H9 (cell line): ENCODE data around the gene TBC1D9. TPM values are rescaled to one million over a fixed set of nuclear protein-coding genes. Genes with fewer than 3 reads are reported as not detected.

ENCODE experiments used
- DNase-seq: peaks from one replicate; pipeline ENCODE4 v3.0.0-alpha.2; 2017
- H2AFZ ChIP-seq: one replicate; pipeline ENCODE4 v1.6.1; 2013; ENCODE audit warnings: mild to moderate bottlenecking, low read length, control low read depth, moderate library complexity
- H2AK5ac ChIP-seq: 2 replicates; pipeline ENCODE4 v1.6.1; 2013; ENCODE audit warnings: low read length, control low read depth, mixed read lengths; ENCODE audit not compliant: insufficient read length
- H2BK120ac ChIP-seq: one replicate; pipeline ENCODE4 v1.6.1; 2013; ENCODE audit warnings: low read depth, mild to moderate bottlenecking, low read length, control low read depth, inconsistent platforms; ENCODE audit not compliant: poor library complexity, severe bottlenecking
- H2BK12ac ChIP-seq: 2 replicates; pipeline ENCODE4 v1.6.1; 2013; ENCODE audit warnings: low read length, control low read depth, mixed read lengths, low read depth; ENCODE audit not compliant: insufficient read length
- H2BK15ac ChIP-seq: 2 replicates; pipeline ENCODE4 v1.6.1; 2013; ENCODE audit warnings: low read depth, low read length, control low read depth
- H2BK20ac ChIP-seq: one replicate; pipeline ENCODE4 v1.6.1; 2013; ENCODE audit warnings: low read depth, mild to moderate bottlenecking, low read length, control low read depth, inconsistent platforms; ENCODE audit not compliant: poor library complexity, severe bottlenecking
- H2BK5ac ChIP-seq: 2 replicates; pipeline ENCODE4 v1.6.1; 2013; ENCODE audit warnings: low read length, control low read depth, mixed read lengths; ENCODE audit not compliant: insufficient read length
- H3K14ac ChIP-seq: 2 replicates; pipeline ENCODE4 v1.6.1; 2013; ENCODE audit warnings: low read length, control low read depth; ENCODE audit not compliant: insufficient read depth
- H3K18ac ChIP-seq: 2 replicates; pipeline ENCODE4 v1.6.1; 2013; ENCODE audit warnings: low read depth, mild to moderate bottlenecking, mixed read lengths, low read length, control low read depth; ENCODE audit not compliant: insufficient read length
- H3K23ac ChIP-seq: 2 replicates; pipeline ENCODE4 v1.6.1; 2013; ENCODE audit warnings: low read length, control low read depth, mixed read lengths, low read depth; ENCODE audit not compliant: insufficient read length
- H3K23me2 ChIP-seq: 2 replicates; pipeline ENCODE4 v1.6.1; 2013; ENCODE audit warnings: low read depth, mild to moderate bottlenecking, mixed read lengths, low read length, control low read depth; ENCODE audit not compliant: insufficient read length, poor library complexity, severe bottlenecking
- H3K27ac ChIP-seq: 2 replicates; pipeline ENCODE4 v1.5.1; 2013; ENCODE audit warnings: low read length, control low read depth, mixed read lengths, low read depth; ENCODE audit not compliant: insufficient read length
- H3K27me3 ChIP-seq: 2 replicates; pipeline ENCODE4 v1.6.1; 2013; ENCODE audit warnings: low read length, control low read depth, inconsistent platforms; ENCODE audit not compliant: insufficient read depth
- H3K4ac ChIP-seq: 2 replicates; pipeline ENCODE4 v1.6.1; 2013; ENCODE audit warnings: low read depth, mild to moderate bottlenecking, control low read depth, inconsistent platforms, low read length, moderate library complexity
- H3K4me1 ChIP-seq: 2 replicates; pipeline ENCODE4 v1.6.1; 2013; ENCODE audit warnings: low read length, control low read depth, inconsistent platforms; ENCODE audit not compliant: insufficient read depth
- H3K4me2 ChIP-seq: 2 replicates; pipeline ENCODE4 v1.6.1; 2013; ENCODE audit warnings: low read length, control low read depth, mixed read lengths; ENCODE audit not compliant: insufficient read length, insufficient read depth
- H3K56ac ChIP-seq: 2 replicates; pipeline ENCODE4 v1.6.1; 2013; ENCODE audit warnings: low read depth, mild to moderate bottlenecking, mixed read lengths, low read length, control low read depth; ENCODE audit not compliant: insufficient read length
- H3K79me1 ChIP-seq: 2 replicates; pipeline ENCODE4 v1.6.1; 2013; ENCODE audit warnings: low read depth, mild to moderate bottlenecking, moderate library complexity, low read length, control low read depth, inconsistent platforms; ENCODE audit not compliant: insufficient read depth, poor library complexity, severe bottlenecking
- H3K79me2 ChIP-seq: 2 replicates; pipeline ENCODE4 v1.6.1; 2013; ENCODE audit warnings: low read length, control low read depth, inconsistent platforms; ENCODE audit not compliant: insufficient read depth
- H3K9ac ChIP-seq: 2 replicates; pipeline ENCODE4 v1.6.1; 2013; ENCODE audit warnings: low read length, control low read depth, mixed read lengths; ENCODE audit not compliant: insufficient read length; ENCODE audit errors: extremely low read depth
- H3K9me3 ChIP-seq: one replicate; pipeline ENCODE4 v1.6.1; 2013; ENCODE audit warnings: low read depth, low read length, inconsistent platforms; ENCODE audit not compliant: control insufficient read depth
- H3T11ph ChIP-seq: one replicate; pipeline ENCODE4 v1.6.1; 2013; ENCODE audit warnings: mild to moderate bottlenecking, low read length, control low read depth, inconsistent platforms
- H4K20me1 ChIP-seq: one replicate; pipeline ENCODE4 v1.6.1; 2013; ENCODE audit not compliant: control insufficient read depth, insufficient read length, insufficient read depth
- H4K5ac ChIP-seq: 2 replicates; pipeline ENCODE4 v1.6.1; 2013; ENCODE audit warnings: low read depth, mild to moderate bottlenecking, mixed read lengths, low read length, control low read depth; ENCODE audit not compliant: insufficient read length
- H4K8ac ChIP-seq: replicated peaks from 2 replicates; pipeline ENCODE4 v1.6.1; 2013; ENCODE audit warnings: low read length, control low read depth, mixed read lengths, low read depth; ENCODE audit not compliant: insufficient read length
- H4K91ac ChIP-seq: 2 replicates; pipeline ENCODE4 v1.6.1; 2013; ENCODE audit warnings: low read depth, mild to moderate bottlenecking, moderate library complexity, mixed read lengths, low read length, control low read depth; ENCODE audit not compliant: insufficient read length
- H3K27ac Mint-ChIP-seq, 3 experiments: 2 replicates in 2 of 3; 3 replicates in 1 of 3; pipeline ENCODE4 v1.8.0; 2020 to 2021; ENCODE audit warnings: mixed read lengths in 3 of 3, mild to moderate bottlenecking in 1 of 3, moderate library complexity in 1 of 3
- H3K27me3 Mint-ChIP-seq: 2 replicates; pipeline ENCODE4 v1.8.0; 2021; ENCODE audit warnings: low read depth, mild to moderate bottlenecking, moderate library complexity, mixed read lengths
- H3K36me3 Mint-ChIP-seq, 3 experiments: 2 replicates in 2 of 3; 3 replicates in 1 of 3; pipeline ENCODE4 v1.8.0; 2020 to 2021; ENCODE audit warnings: low read depth in 3 of 3, mixed read lengths in 3 of 3; ENCODE audit not compliant: insufficient read depth in 1 of 3
- H3K4me1 Mint-ChIP-seq, 2 experiments: 2 replicates each; pipeline ENCODE4 v1.8.0; 2020; ENCODE audit warnings: mixed read lengths in 2 of 2
- H3K4me3 Mint-ChIP-seq, 2 experiments: 2 replicates in 1 of 2; 3 replicates in 1 of 2; pipeline ENCODE4 v1.8.0; 2020 to 2021; ENCODE audit warnings: mild to moderate bottlenecking in 2 of 2, mixed read lengths in 2 of 2, moderate library complexity in 1 of 2
- H3K9me3 Mint-ChIP-seq, 2 experiments: 2 replicates in 1 of 2; 3 replicates in 1 of 2; pipeline ENCODE4 v1.8.0; 2020; ENCODE audit warnings: mild to moderate bottlenecking in 2 of 2, mixed read lengths in 2 of 2, moderate library complexity in 1 of 2
- CTCF ChIP-seq: fragments of 200-600 bp; sonication (generic); conservative IDR thresholded peaks from 3 replicates; pipeline ENCODE4 v1.8.0; 2021; ENCODE audit warnings: antibody characterized with exemption, mild to moderate bottlenecking
- WGBS: extraction: QIAGEN DNeasy Blood & Tissue Kit; methylation state at CpG from one replicate; pipeline ENCODE4 v1.1.7; 2013; ENCODE audit warnings: missing lambda C conversion rate, low lambda C conversion rate, mixed read lengths; ENCODE audit not compliant: insufficient read length; ENCODE audit errors: extremely low coverage; 5-methylcytosine and 5-hydroxymethylcytosine counted together
- total RNA-seq: library from RNA; stranded (reverse); gene quantifications from 2 replicates; pipeline ENCODE4 v1.2.1, GENCODE V29; 2021

Gene TBC1D9
- total RNA-seq, 1 experiment from 2014 or later = 0.63 TPM

- H3K27ac Mint-ChIP-seq = no peak overlapping the region; a peak in 2 of 7 replicates
Measured at GRCh38 chr4:140645196-140645595, 111.0 kb downstream of the TBC1D9 start.

More at GRCh38 chr4:140645196-140645595, 111.0 kb downstream of the TBC1D9 start:
- no peak overlapping the region for H3K4ac ChIP-seq
- H3K4me2 ChIP-seq = no peak overlapping the region
- H3K79me2 ChIP-seq = no peaks in the 10 kb centered on the region
- H4K8ac ChIP-seq = no peak overlapping the region
- no peak for TF ChIP-seq CTCF
- Mint-ChIP-seq H3K36me3 (no peaks in the 10 kb centered on the region; a peak in 1 of 7 replicates), H3K4me1 (peaks cover 40 to 46% of the 10 kb centered on the region in 2 experiments), H3K27me3 (no peaks in the 10 kb centered on the region), H3K4me3 (no peak overlapping the region), H3K9me3 (no peaks in the 10 kb centered on the region)
- WGBS = no CpG with 5 or more reads among the region's 11 CpGs
- H4K5ac ChIP-seq = no peak overlapping the region
- no peak overlapping the region for H2BK15ac ChIP-seq
- no peak overlapping the region for H2BK20ac ChIP-seq
- no peak overlapping the region for H2BK120ac ChIP-seq
- H3K79me1 ChIP-seq = no peaks in the 10 kb centered on the region
- H3K14ac ChIP-seq = no peak overlapping the region
- no peaks in the 10 kb centered on the region for H3K4me1 ChIP-seq
- H2AFZ ChIP-seq = no peak overlapping the region
- H4K91ac ChIP-seq = no peak overlapping the region
- no peak overlapping the region for H3T11ph ChIP-seq
- H2BK5ac ChIP-seq = no peak overlapping the region
- H3K9ac ChIP-seq = no peak overlapping the region
- H3K27me3 ChIP-seq = no peaks in the 10 kb centered on the region
- H2AK5ac ChIP-seq = no peak overlapping the region
- no peak overlapping the region for H3K23ac ChIP-seq
- H3K9me3 ChIP-seq = no peaks in the 10 kb centered on the region
- H3K27ac ChIP-seq = no peak overlapping the region
- no peaks in the 10 kb centered on the region for H4K20me1 ChIP-seq
- H3K23me2 ChIP-seq = no peaks in the 10 kb centered on the region
- no peak overlapping the region for H3K18ac ChIP-seq
- DNase-seq = no peak
- H2BK12ac ChIP-seq = no peak overlapping the region
- H3K56ac ChIP-seq = no peak overlapping the region
